Vagina (tissue), 2 donors: Measurements from ENCODE around the gene VANGL2. TPM values are rescaled to one million over a fixed set of nuclear protein-coding genes. Genes with fewer than 3 reads are reported as not detected.

ENCODE experiments used
- DNase-seq, 2 donors: peaks; one replicate each; pipeline ENCODE4 v3.0.0-alpha.2; 2017; ENCODE audit errors: extremely low spot score in 2 of 2
- H3K27ac ChIP-seq: fragments of 200-600 bp; sonication (generic); one replicate; pipeline ENCODE4 v1.5.1; 2019
- H3K27me3 ChIP-seq: fragments of 200-600 bp; sonication (generic); one replicate; pipeline ENCODE4 v1.5.1; 2019
- H3K36me3 ChIP-seq, 2 donors: fragments of 200-600 bp; sonication (generic); one replicate each; pipeline ENCODE4 v1.5.1; 2017 to 2019
- H3K4me1 ChIP-seq: fragments of 200-600 bp; sonication (generic); one replicate; pipeline ENCODE4 v1.5.1; 2019
- H3K4me3 ChIP-seq, 2 donors: fragments of 200-600 bp; sonication (generic); 1 replicate in 1 of 2; 2 replicates in 1 of 2; pipeline ENCODE4 v1.5.1; 2016 to 2019
- H3K9me3 ChIP-seq: fragments of 200-600 bp; sonication (generic); one replicate; pipeline ENCODE4 v1.5.1; 2019
- CTCF ChIP-seq, 3 experiments: fragments of 450-650 bp in 2 of 3; fragments of 200-600 bp in 1 of 3; sonication (generic) in 1 of 3; IDR thresholded peaks; one replicate each; pipeline ENCODE4 v1.5.1; 2017 to 2019; ENCODE audit warnings: antibody characterized with exemption in 3 of 3, mild to moderate bottlenecking in 2 of 3, moderate library complexity in 2 of 3
- POLR2A ChIP-seq, 2 donors: fragments of 450-650 bp; IDR thresholded peaks; one replicate each; pipeline ENCODE4 v1.6.1; 2017; ENCODE audit warnings: antibody characterized with exemption in 2 of 2, mild to moderate bottlenecking in 2 of 2, moderate library complexity in 2 of 2
- POLR2AphosphoS5 ChIP-seq, 2 donors: sonication (generic); formaldehyde crosslinking; IDR thresholded peaks; one replicate each; pipeline ENCODE4 v1.9.0; 2017; ENCODE audit warnings: antibody characterized with exemption in 2 of 2, mild to moderate bottlenecking in 2 of 2, low read depth in 1 of 2; ENCODE audit not compliant: insufficient read depth in 1 of 2
- intact Hi-C: fragments of 100-400 bp; cut with DNase I; formaldehyde crosslinking; loops from one replicate; pipeline ENCODE4 v1.15.1; 2023
- total RNA-seq: library from RNA; depleted of rRNA; stranded (reverse); fragments of >200 nt; gene quantifications from one replicate; pipeline ENCODE4 v1.2.3, GENCODE V29; 2016

VANGL2 gene
- total RNA-seq, 1 donor from 2014 or later, result 11.0 TPM

- no peak overlapping the region for H3K4me3 ChIP-seq
- TF ChIP-seq POLR2AphosphoS5 (IDR thresholded peaks at IDR 0.05; ENCODE audit: insufficient read depth in 1 of 2, low read depth in 1 of 2) (no peak), POLR2A (IDR thresholded peaks at IDR 0.05) (no peak), CTCF (IDR thresholded peaks at IDR 0.05) (no peak)
- intact Hi-C loops, result no loop called here
These were observed 59.9 kb downstream of the VANGL2 start for GRCh38 chr1:160460214-160460642.

DNA sequence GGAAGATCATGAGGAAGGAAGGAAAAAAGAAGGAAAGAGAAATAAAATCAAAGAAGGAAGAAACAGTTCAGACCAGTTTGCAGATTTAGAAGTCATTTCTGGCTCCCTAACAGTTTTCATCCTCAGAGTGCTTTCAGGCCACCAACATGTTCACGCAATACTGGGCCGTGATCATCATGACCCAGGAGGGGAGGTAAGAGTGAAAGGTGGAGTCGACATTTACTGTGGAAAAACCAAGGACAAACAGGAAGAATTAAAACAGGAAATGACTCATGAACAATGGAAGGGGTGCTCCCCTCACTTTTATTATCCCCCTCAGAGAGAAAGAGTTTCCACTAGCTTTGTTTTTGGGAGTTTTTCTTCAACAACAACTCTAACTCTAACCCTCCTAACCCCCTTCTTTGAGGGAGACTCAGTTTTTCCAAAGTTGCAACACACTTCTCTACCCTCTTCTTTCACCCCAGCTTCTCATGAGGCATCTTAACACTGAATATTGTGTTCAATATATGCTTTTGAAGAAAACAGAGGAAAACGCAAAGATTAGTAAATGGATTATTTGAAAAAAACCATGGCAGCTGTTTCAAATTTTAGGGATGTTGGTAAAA is 60.4 kb downstream of the VANGL2 start:
- Histone ChIP-seq H3K9me3 (no peaks in the 10 kb centered on the region), H3K4me3 (no peak overlapping the region), H3K36me3 (no peaks in the 10 kb centered on the region), H3K27me3 (no peaks in the 10 kb centered on the region), H3K4me1 (no peaks in the 10 kb centered on the region), H3K27ac (no peak overlapping the region)
- DNase-seq, result no peak
- TF ChIP-seq POLR2AphosphoS5 (IDR thresholded peaks at IDR 0.05; ENCODE audit: insufficient read depth in 1 of 2, low read depth in 1 of 2) (no peak), POLR2A (IDR thresholded peaks at IDR 0.05) (no peak), CTCF (IDR thresholded peaks at IDR 0.05) (no peak)
- intact Hi-C loops, result no loop called here

More at GRCh38 chr1:160460214-160460642, 59.9 kb downstream of the VANGL2 start:
- Histone ChIP-seq H3K4me1 (no peaks in the 10 kb centered on the region), H3K36me3 (no peaks in the 10 kb centered on the region), H3K9me3 (no peaks in the 10 kb centered on the region), H3K27ac (no peak overlapping the region), H3K27me3 (no peaks in the 10 kb centered on the region)
- DNase-seq, result no peak

GRCh38 chr1:160465123-160465522 is 64.8 kb downstream of the VANGL2 start:
- no peak for DNase-seq
- no peak overlapping the region for H3K27ac ChIP-seq
- H3K9me3 ChIP-seq, result no peaks in the 10 kb centered on the region
- TF ChIP-seq POLR2AphosphoS5 (IDR thresholded peaks at IDR 0.05; ENCODE audit: insufficient read depth in 1 of 2, low read depth in 1 of 2), result no peak
- TF ChIP-seq POLR2A (IDR thresholded peaks at IDR 0.05), result no peak
- no peak for TF ChIP-seq CTCF (IDR thresholded peaks at IDR 0.05)
- H3K36me3 ChIP-seq, result no peaks in the 10 kb centered on the region
- no peak overlapping the region for H3K4me3 ChIP-seq
- intact Hi-C loops, result no loop called here
- H3K4me1 ChIP-seq, result no peaks in the 10 kb centered on the region
- no peaks in the 10 kb centered on the region for H3K27me3 ChIP-seq

GRCh38 chr1:160466961-160467360 is 66.6 kb downstream of the VANGL2 start:
- TF ChIP-seq POLR2A (IDR thresholded peaks at IDR 0.05) (no peak), POLR2AphosphoS5 (IDR thresholded peaks at IDR 0.05; ENCODE audit: insufficient read depth in 1 of 2, low read depth in 1 of 2) (no peak)
- Histone ChIP-seq H3K4me1 (no peaks in the 10 kb centered on the region), H3K27ac (no peak overlapping the region), H3K27me3 (no peaks in the 10 kb centered on the region), H3K4me3 (no peak overlapping the region), H3K36me3 (no peaks in the 10 kb centered on the region), H3K9me3 (no peaks in the 10 kb centered on the region)
- DNase-seq, result no peak
- intact Hi-C loops, result no loop called here

- Histone ChIP-seq H3K9me3 (no peaks in the 10 kb centered on the region), H3K36me3 (no peaks in the 10 kb centered on the region), H3K27ac (no peak overlapping the region), H3K4me3 (no peak overlapping the region), H3K27me3 (no peaks in the 10 kb centered on the region), H3K4me1 (no peaks in the 10 kb centered on the region)
- TF ChIP-seq POLR2A (IDR thresholded peaks at IDR 0.05) (no peak), POLR2AphosphoS5 (IDR thresholded peaks at IDR 0.05; ENCODE audit: insufficient read depth in 1 of 2, low read depth in 1 of 2) (no peak), CTCF (IDR thresholded peaks at IDR 0.05) (no peak)
- intact Hi-C loops, result no loop called here
- DNase-seq, result no peak
These were observed 67.2 kb downstream of the VANGL2 start for GRCh38 chr1:160467576-160467975.
